GM21423 (cell line): ENCODE measurements around the gene PPM1L.
"Not testable (repeated sequence)": the region's sequence is repeated elsewhere in the genome, so short reads cannot be mapped to it uniquely, and the experiment has no call there.

Experiments
- ATAC-seq: cut with Tn5 transposase; IDR thresholded peaks from one replicate; pipeline ENCODE4 v1.9.1; 2021; ENCODE audit warnings: mild to moderate bottlenecking, moderate library complexity; ENCODE audit not compliant: unreplicated experiment

Gene PPM1L

GRCh38 chr3:160755776-160756304 lies at the start of gene PPM1L:
TSS of gene PPM1L (plus strand) at chr3:160756231.
- ATAC-seq, result peak; percentile 40

DNA sequence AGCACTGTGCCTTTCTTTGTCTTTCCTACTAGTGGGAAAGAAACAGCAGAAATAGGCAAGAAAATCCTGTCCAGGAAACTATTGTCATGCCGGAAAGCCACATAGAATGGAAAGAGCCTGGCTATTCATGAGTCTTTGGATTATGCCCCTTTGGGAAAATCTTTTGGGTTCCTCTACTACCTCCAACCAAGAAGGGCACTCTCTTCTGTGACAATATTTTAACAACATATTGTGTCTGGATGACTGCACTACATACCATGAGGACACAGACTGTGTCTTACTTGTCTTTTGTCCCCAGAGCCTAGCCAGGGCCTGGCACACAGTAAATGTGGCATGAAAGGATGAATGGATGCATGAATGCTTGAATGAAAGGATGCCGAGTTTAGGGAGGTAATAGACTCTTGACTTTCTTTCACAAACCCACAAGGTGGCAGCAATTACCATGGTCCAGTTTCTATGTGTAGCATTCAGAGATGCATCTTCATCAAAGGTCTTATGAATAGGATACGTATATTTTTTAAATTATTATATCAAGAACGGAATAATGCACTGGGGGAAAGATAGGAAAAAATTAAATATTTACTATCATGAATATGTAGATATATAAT lies 48.7 kb upstream of the PPM1L start:
- ATAC-seq, result no peak

GRCh38 chr3:160709477-160710182 lies 46.4 kb upstream of the PPM1L start:
- ATAC-seq, result no peak

- ATAC-seq, result not testable (repeated sequence)
Observed at GRCh38 chr3:160713144-160713543, 42.9 kb upstream of the PPM1L start.

DNA sequence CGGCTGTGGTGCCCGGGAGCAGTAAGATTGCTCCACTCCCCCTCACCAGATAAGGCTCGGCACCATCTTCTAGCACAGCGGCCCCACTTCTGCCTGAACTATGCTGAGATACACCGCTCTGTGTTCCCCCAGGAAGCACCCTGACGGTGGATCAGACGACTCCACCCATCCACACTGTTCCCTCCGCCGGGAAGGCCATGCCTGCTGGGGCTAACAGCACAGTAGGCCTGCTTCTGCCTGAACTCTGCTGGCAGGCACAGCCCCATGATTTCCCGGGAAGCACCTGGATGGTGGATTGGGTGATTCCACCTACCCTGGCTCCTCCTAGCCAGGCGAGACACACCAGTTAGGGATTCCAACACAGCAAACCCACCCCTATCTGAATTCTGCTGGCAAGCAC lies 36.3 kb upstream of the PPM1L start:
- ATAC-seq, result no peak

DNA sequence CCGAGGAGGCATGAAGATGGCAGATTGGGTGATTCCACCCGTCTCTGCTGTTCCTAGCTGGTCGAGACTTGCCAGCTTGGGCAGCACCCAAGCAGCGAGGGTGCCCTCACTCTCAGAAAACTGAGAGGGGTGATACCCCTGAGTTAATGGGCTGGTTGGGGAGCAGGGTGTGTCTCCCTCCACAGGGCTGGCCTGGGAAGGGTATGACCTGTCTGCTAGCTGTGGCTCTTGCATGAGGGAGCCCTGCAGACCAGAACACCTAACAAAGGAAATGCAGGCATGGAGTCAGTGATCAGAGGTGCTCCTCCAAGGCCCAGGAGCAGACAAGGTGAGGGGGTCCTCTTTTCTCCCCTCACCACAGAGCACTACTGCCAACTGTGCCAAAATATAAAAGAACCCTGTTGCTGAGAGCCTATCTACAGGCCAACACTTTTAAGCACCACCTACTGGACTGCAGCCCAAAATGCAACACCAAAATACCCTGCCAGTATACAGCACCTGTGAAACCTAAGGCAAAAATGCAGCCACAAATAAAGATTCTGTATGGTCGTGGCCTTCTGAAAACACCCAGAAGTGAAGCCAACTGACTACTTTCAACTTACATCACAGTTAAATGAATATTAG lies 35.8 kb upstream of the PPM1L start:
- ATAC-seq, result no peak

DNA sequence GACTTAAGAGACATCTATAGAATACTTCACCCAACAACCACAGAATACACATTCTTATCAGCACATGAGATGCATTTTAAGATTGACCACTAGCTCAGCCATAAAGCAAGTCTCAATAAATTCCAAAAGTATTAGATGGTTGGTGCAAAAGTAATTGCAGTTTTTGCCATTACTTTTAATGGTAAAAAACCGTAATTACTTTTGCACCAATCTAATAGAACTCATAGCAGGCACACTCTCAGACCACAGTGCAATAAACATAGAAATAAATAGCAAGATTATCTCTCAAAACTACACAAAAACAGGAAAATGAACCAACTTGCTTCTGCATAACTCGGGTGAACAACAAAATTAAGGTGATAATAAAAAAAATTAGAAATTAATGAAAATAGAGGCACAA lies 33.7 kb upstream of the PPM1L start:
- ATAC-seq, result no peak

DNA sequence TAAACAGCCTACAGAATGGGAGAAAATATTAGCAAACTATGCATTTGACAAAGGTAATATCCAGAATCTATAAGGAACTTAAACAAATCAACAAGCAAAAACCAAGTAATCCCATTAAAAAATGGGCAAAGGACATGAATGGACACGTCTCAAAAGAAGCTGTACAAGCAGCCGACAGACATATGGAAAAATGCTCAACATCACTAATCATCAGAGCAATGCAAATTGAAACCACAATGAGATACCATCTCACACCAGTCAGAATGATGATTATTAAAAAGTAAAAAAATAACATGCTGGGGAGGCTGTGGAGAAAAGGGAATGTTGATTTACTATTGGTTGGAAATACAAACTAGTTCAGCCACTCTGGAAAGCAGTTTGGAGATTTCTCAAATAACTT lies 30.7 kb upstream of the PPM1L start:
- ATAC-seq, result no peak

GRCh38 chr3:160735826-160736225 lies 20.2 kb upstream of the PPM1L start:
- no peak for ATAC-seq

DNA sequence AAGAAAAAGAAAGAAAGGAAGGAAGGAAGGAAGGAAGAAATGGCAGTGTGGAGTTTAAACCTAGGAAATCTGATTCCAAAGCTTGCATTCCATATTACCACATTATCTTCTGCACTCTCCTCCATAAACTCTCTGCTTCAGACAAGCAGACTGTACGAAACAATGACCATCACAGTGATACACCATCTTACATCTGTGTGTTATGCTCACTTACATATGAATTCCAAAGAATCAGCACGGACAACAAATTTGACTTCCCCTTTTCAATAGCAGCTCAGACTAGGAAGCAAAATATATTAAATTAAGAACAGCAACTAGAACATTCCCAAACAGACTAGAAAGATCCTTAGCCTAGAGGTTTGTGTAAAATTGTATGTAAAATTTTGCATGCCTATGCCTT lies 18.0 kb upstream of the PPM1L start:
- ATAC-seq, result no peak

DNA sequence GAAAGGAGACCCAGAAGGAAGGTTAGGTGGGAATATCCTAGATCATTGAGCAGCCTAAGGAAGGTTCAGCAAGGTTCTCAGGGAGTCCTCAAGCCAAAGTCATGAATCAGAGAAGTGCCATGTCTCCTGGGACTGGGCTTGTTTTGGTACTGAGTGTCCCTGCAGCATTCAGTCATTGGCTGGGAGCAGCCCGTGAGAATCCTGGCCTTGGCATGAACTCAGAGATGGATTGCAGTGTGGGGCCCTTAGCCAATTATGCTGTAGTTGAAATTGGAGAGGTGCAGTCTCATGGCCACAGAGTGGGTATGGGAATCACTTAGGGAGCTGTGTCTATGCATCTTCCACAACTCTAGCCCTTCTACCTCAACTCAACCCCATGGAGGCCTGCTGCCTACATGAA lies 17.0 kb upstream of the PPM1L start:
- no peak for ATAC-seq

DNA sequence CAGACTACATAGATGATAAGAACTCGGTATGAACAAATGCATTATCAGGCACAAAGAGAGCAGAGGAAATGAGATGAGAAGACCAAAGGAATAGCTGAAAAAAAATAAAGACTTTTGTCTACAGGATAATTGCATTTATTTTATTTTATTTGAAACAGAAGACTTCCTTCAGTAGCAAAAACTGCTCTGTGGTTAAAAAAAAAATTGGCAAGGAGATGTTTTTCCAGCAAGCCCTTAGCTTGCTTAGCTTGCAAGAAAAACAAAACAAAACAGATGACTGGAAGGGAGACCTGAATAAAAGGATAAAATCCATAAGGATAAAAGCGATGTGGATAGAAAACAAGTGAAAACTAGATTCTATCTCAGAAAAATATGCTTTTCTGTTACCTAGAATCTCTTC lies 9.1 kb upstream of the PPM1L start:
- ATAC-seq, result no peak

DNA sequence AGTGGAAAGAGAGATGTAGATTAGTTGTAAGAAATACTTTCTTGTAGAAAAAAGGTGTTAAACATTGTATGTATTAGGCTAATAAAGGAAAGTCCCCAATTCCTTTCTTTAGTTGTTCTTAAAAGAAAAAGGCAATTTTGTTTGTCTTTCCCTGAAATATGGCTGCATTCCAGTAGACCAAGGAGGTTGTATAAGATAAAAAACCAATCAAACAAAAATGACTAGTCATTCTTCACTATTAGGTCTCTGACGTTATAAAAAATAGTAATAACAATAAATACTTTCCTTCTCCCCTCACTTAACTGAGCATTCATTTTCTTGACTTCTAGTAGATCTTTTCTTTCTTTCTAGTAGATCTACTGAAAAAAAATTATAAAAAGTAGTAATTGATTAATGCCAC lies 8.6 kb upstream of the PPM1L start:
- ATAC-seq, result no peak

DNA sequence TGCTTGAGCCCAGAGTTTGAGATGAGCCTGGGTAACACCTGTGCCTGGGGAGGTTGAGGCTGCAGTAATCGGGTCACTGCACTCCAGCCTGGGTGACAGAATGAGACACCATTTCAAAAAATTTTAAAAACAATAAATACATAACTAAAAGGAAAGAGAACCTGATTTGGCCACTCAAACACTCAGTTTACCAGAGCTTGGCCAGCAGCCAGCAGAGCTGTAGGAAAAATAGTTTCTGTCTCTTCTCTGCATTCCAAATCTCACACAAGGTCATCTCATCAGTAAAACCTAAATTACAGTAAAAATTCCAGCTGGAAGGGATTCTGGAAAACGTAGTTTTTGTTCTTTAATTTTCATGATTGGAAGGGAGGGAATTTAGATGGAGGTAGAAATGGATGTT lies 7.8 kb upstream of the PPM1L start:
- no peak for ATAC-seq

- no peak for ATAC-seq
Observed at GRCh38 chr3:160748787-160749186, 7.2 kb upstream of the PPM1L start.

DNA sequence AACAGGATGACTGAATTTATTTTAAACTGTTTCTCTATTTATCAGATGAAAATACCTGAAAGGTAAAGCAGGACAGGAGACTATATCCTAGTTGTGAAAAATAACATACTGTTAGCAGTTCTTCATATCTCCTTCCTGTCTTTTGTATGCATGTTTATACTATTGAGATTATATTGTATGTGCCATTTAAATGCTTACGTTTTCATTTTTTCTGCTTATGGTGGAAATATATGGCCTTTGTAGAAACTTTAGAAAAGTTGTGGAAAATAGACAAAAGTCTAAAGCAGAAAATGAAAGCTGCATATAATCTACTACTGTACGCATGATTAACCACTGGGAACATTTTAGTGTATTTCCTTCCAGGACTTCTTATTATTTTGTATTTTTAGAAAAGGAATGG lies 2.1 kb upstream of the PPM1L start:
- ATAC-seq, result no peak

- ATAC-seq, result no peak
Observed at GRCh38 chr3:160754371-160754854, 1.6 kb upstream of the PPM1L start.

GRCh38 chr3:160754855-160755747 lies 930 bp upstream of the PPM1L start:
- ATAC-seq, result peak; percentile 89

DNA sequence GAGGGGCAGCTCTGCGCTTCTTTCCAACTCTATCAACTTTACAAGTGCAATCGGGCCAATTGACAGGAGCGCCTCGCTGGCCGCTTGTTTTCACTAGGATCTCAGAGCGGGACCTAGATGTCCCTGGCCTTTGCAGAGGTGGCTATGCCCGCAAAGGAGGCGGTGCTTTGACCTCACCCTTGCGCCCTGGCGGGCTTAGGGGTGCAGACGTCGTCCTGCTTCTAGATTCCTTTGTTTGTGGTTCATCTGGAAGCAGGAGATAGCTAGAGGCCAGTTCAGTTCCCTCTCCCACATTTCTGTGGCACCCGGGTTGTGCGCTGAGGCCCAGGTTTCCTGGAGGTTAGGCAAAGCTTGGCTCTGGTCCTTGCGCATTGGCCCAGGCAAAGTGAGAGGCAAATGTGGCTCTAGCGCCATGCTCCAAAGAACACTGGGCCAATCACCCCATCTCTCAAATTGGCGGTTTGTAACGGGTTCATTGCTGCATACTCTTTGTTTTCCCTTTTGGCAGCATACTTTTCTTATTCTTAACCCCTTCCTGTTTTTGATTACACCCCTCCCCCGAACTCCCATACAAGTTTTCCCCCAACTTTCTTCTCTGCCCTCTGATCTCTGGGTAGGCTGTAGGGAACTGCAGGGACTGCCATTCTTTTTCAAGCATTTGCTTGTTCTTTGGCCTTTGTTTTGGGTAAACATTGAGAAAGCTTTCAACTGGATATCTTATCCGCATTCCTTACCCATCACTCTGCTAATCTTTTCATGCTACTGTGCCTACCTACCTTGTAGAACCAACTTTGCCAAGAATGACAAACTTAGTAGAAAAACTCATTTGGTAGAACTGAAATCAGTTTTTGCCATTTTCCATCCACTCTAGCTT lies 1.4 kb downstream of the PPM1L start:
- ATAC-seq, result no peak
